ENCODE measurements around the gene TRMT6.
A peak's percentile ranks its signal among the peaks of the same experiment; 100 is the strongest.

Gene TRMT6

GRCh38 chr20:5950271-5951031 lies at the start of gene TRMT6, which contains the start of gene MCM8:
TSS of gene TRMT6 (minus strand) at chr20:5950533. CDS start at chr20:5950405, 128 bp downstream.
TSS of gene MCM8 (plus strand) at chr20:5950652. CDS start at chr20:5952016, 1,364 bp downstream.
- peak; percentile 79 for DNase-seq (ENCODE audit: low read depth)

- DNase-seq (ENCODE audit: low read depth): no peak
These were observed 49.5 kb upstream of the TRMT6 start for GRCh38 chr20:5999783-6000182.

- DNase-seq (ENCODE audit: low read depth): no peak
These were observed 46.4 kb upstream of the TRMT6 start for GRCh38 chr20:5996765-5997164.

GRCh38 chr20:5991623-5992441 lies 41.5 kb upstream of the TRMT6 start:
- peak; percentile 38 for DNase-seq (ENCODE audit: low read depth)

- DNase-seq (ENCODE audit: low read depth): no peak
These were observed 40.6 kb upstream of the TRMT6 start for GRCh38 chr20:5990946-5991345.

GRCh38 chr20:5989539-5989938 lies 39.2 kb upstream of the TRMT6 start:
- DNase-seq (ENCODE audit: low read depth): no peak

GRCh38 chr20:5987383-5987782 lies 37.0 kb upstream of the TRMT6 start:
- no peak for DNase-seq (ENCODE audit: low read depth)

- no peak for DNase-seq (ENCODE audit: low read depth)
These were observed 30.6 kb upstream of the TRMT6 start for GRCh38 chr20:5980720-5981538.

- DNase-seq (ENCODE audit: low read depth): no peak
These were observed 29.5 kb upstream of the TRMT6 start for GRCh38 chr20:5979801-5980200.

GRCh38 chr20:5977975-5978374 lies 27.6 kb upstream of the TRMT6 start:
- DNase-seq (ENCODE audit: low read depth): no peak

GRCh38 chr20:5977223-5977622 lies 26.9 kb upstream of the TRMT6 start:
- DNase-seq (ENCODE audit: low read depth): no peak

GRCh38 chr20:5975778-5976177 lies 25.4 kb upstream of the TRMT6 start:
- no peak for DNase-seq (ENCODE audit: low read depth)

- DNase-seq (ENCODE audit: low read depth): no peak
These were observed 24.2 kb upstream of the TRMT6 start for GRCh38 chr20:5974531-5974930.

GRCh38 chr20:5973971-5974370 lies 23.6 kb upstream of the TRMT6 start:
- DNase-seq (ENCODE audit: low read depth): no peak

GRCh38 chr20:5973172-5973571 lies 22.8 kb upstream of the TRMT6 start:
- no peak for DNase-seq (ENCODE audit: low read depth)

- DNase-seq (ENCODE audit: low read depth): no peak
These were observed 20.9 kb upstream of the TRMT6 start for GRCh38 chr20:5971203-5971602.

- DNase-seq (ENCODE audit: low read depth): no peak
These were observed 20.0 kb upstream of the TRMT6 start for GRCh38 chr20:5970381-5970780.

- DNase-seq (ENCODE audit: low read depth): no peak
These were observed 19.6 kb upstream of the TRMT6 start for GRCh38 chr20:5969940-5970339.

- no peak for DNase-seq (ENCODE audit: low read depth)
These were observed 19.1 kb upstream of the TRMT6 start for GRCh38 chr20:5969348-5969935.

GRCh38 chr20:5968462-5968861 lies 18.1 kb upstream of the TRMT6 start:
- DNase-seq (ENCODE audit: low read depth): no peak

GRCh38 chr20:5967469-5967868 lies 17.1 kb upstream of the TRMT6 start:
- no peak for DNase-seq (ENCODE audit: low read depth)

GRCh38 chr20:5949943-5950270 lies 426 bp downstream of the TRMT6 start:
- DNase-seq (ENCODE audit: low read depth): no peak

All from GM04504 (cell line).